NB4 (cell line): ENCODE measurements around the gene DMRT3.

Source experiments
- DNase-seq: peaks from one replicate; pipeline ENCODE4 v3.0.0; 2010; ENCODE audit warnings: low read depth
- H3K4me3 ChIP-seq: one replicate; pipeline ENCODE4 v1.5.1; 2011; ENCODE audit warnings: mild to moderate bottlenecking, low read depth, low read length, moderate library complexity
- CTCF ChIP-seq: IDR thresholded peaks from one replicate; pipeline ENCODE4 v1.5.1; 2012; ENCODE audit warnings: low read depth, low read length
- MAX ChIP-seq: IDR thresholded peaks from 2 replicates; pipeline ENCODE4 v1.6.1; 2011; ENCODE audit warnings: low read depth, low read length
- MYC ChIP-seq: IDR thresholded peaks from 2 replicates; pipeline ENCODE4 v1.6.1; 2011; ENCODE audit warnings: low read depth, low read length
- POLR2A ChIP-seq: IDR thresholded peaks from 2 replicates; pipeline ENCODE4 v1.6.1; 2011; ENCODE audit warnings: mild to moderate bottlenecking; ENCODE audit not compliant: insufficient read length; ENCODE audit errors: extremely low read depth

Gene DMRT3

GRCh38 chr9:935348-935965 lies 41.0 kb upstream of the DMRT3 start:
- no peak overlapping the region for H3K4me3 ChIP-seq
- no peak for TF ChIP-seq MAX
- no peak for TF ChIP-seq POLR2A
- no peak for TF ChIP-seq MYC
- no peak for DNase-seq

GRCh38 chr9:942805-943580 lies 33.5 kb upstream of the DMRT3 start:
- DNase-seq, result no peak
- no peak overlapping the region for H3K4me3 ChIP-seq
- TF ChIP-seq CTCF (no peak), POLR2A (no peak), MYC (no peak), MAX (no peak)

GRCh38 chr9:947985-948384 lies 28.5 kb upstream of the DMRT3 start:
- DNase-seq, result no peak
- no peak overlapping the region for H3K4me3 ChIP-seq
- no peak for TF ChIP-seq MAX
- no peak for TF ChIP-seq MYC
- no peak for TF ChIP-seq POLR2A
- TF ChIP-seq CTCF, result no peak

GRCh38 chr9:948497-948896 lies 28.0 kb upstream of the DMRT3 start:
- no peak for DNase-seq
- TF ChIP-seq POLR2A, result no peak
- no peak for TF ChIP-seq MYC
- no peak for TF ChIP-seq CTCF
- TF ChIP-seq MAX, result no peak

GRCh38 chr9:950139-950538 lies 26.3 kb upstream of the DMRT3 start:
- DNase-seq, result no peak
- no peak overlapping the region for H3K4me3 ChIP-seq
- TF ChIP-seq MYC (no peak), POLR2A (no peak), MAX (no peak), CTCF (no peak)

More at GRCh38 chr9:948497-948896, 28.0 kb upstream of the DMRT3 start:
- no peak overlapping the region for H3K4me3 ChIP-seq

GRCh38 chr9:952546-952945 lies 23.9 kb upstream of the DMRT3 start:
- TF ChIP-seq MAX (no peak), MYC (no peak), CTCF (no peak), POLR2A (no peak)
- no peak for DNase-seq
- no peak overlapping the region for H3K4me3 ChIP-seq
